Stimulated activated CD4-positive, alpha-beta T cell treated with anti-CD3 and anti-CD28 coated beads, Interleukin-1b, Interleukin-23, amount 100 ng/mL, for 24 hours (primary cell): ENCODE data around the gene USP10.
"Not testable (repeated sequence)": the region's sequence is repeated elsewhere in the genome, so short reads cannot be mapped to it uniquely, and the experiment has no call there.

Experiments used
- DNase-seq, 4 experiments: peaks; one replicate each; pipeline ENCODE4 v3.0.0-alpha.2; 2020; ENCODE audit warnings: low read depth in 4 of 4, low spot score in 1 of 4

The USP10 gene

GRCh38 chr16:84673561-84673960, 26.2 kb upstream of the USP10 start:
- no peak for DNase-seq

GRCh38 chr16:84675423-84675822, 24.4 kb upstream of the USP10 start:
- no peak for DNase-seq

GRCh38 chr16:84675884-84676283, 23.9 kb upstream of the USP10 start:
- no peak for DNase-seq

DNA sequence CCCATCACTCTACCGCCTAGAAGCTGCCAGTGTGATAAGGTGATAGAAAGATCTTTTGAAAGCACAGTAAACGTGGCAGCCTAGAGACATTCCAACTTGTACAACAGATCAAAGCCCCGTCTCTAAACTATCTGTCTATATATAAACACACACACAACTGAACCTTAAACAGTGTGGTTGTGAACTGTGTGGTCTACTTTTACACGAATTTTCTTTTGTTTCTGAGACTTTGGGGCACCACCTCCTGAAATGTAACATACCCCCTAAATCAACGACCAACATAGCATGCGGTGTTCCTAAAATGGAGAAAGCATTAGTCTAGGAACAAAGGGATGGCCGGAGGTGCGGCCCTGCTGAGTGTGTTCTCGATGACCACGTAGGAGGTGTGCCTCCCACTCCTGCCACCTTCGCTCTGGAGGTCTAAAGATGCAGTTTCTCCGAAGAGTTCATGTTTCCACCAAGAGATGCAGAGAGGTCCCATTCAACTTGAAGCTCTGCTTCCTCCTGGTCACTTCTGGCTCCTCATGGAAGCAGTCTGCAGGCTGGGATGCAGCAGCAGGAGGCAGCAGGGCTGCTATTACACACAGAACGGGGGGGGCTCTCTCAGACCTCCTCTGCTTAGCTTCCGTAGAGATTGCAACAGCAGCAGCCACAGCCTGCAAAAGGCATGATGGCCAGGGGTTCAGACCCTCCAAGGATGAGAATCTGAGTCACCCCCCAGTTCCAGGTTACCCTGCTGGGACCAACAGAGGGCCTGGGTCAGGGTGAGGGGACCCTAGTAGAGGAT, 22.6 kb upstream of the USP10 start:
- no peak for DNase-seq

- no peak for DNase-seq
Measured at GRCh38 chr16:84677849-84678248, 22.0 kb upstream of the USP10 start.

DNA sequence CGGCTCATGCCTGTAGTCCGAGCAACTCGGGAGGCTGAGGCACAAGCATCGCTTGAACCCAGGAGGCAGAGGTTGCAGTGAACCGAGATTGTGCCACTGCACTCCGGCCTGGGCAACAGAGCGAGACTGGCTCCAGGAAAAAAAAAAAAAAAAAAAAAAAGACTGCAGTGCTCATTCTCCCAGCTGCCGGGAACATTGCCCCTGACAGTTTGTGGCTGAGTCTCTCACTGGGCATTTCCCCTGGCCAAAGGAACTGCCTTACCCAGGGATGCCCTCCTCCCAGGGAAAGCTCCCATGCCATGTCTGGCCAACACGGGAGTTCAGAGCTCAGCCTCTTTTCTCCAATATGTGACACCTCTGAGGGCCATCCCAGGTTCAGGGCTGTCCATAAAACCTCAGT, 21.3 kb upstream of the USP10 start:
- no peak for DNase-seq

GRCh38 chr16:84680165-84680842, 19.5 kb upstream of the USP10 start:
- DNase-seq, result no peak

DNA sequence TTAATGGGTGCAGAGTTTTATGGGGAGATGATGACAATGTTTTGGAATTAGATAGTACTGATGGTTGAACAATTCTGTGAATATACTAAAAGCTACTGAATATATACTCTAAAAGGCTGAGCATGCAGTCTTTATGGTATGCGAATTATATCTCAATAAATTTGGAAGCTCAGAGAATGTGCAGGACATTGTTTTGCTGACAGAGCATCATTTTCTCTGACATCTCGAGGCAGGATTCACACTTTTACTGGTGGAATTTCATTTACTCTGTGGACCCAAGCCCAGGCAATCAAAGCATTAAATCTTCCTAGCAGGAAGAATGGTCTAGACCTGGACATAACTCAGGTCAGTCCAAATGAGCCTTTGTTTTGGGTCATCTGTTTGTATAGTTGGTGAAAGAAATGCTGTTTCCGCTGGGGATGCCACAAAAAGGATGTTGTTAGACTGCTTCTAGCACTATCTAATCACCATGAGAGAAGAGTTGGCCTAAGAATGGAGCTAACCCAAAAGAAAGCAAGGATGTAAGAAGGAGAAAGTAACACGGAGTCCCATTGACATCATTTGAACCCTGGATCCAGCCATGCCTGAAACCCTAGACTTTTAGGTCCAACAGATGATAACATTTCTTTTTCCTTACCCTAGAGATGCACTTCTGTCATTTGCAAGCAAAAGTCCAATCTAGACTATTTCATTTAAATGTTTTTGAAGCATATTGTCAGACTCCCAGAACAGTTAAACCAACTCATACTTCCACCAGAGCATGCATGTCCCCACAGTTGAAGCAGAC, 18.8 kb upstream of the USP10 start:
- DNase-seq, result no peak

GRCh38 chr16:84683691-84684591, 15.9 kb upstream of the USP10 start:
- no peak for DNase-seq

DNA sequence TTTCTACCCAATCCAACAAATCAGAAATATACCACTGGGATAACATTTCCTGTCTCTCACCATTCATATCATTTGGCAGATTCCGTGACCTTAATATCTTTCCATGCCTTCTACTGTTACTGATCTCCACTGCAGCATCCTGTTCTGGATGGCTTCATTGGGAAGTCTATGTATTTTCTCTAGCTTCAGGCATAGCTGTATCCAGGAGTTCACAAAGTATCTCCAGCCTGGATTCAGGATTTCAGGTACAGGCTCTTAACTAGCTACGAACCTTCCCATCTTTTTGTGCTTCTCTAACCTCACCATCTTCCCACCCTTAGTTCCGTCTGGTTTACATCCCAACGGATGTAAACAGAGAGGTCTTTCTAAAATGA, 15.2 kb upstream of the USP10 start:
- no peak for DNase-seq

DNA sequence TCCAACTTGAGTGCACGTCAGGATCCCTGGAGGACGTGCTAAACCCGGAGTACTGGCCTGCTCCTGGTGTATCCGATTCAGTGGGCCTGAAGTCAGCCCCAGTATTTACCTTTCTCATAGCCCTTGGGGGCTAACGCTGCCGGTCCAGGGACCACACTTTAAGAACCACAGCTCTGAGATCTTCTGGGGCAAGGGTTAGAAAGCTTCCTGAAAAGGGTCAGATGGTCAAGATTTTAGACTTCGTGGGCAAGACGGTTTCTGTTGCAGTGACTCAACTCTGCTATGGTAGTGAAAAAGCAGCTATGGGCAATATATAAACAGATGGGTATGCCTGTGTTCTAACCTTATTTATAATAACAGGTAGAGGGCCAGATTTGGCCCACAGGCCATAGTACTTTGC, 14.6 kb upstream of the USP10 start:
- no peak for DNase-seq

DNA sequence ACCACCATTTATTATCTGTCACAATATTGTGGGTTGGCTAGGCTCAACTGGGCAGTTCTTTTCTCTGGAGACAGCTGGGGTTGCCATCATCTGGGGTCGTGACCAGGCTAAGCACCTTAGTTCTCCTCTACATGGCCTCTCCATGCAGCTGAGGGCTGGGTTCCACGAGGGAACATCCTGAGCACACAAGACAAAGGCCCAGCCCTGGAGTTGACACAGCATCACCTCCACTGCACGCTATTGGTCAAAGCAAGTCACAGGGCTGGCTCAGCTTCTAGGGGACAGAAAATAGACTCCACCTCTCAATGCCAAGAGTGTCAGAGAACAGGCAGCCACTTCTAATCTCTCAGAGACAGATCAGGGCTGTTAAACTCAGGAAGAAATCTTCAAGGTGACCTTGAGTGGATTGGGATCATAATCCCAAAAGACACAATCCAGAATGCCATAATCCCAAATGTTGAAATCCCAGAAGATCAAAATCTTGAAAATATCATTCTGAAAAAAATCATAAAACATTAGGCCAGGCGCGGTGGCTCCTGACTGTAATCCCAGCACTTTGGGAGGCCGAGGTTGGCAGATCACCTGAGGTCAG, 13.0 kb upstream of the USP10 start:
- no peak for DNase-seq

GRCh38 chr16:84687715-84688114, 12.1 kb upstream of the USP10 start:
- DNase-seq, result no peak

DNA sequence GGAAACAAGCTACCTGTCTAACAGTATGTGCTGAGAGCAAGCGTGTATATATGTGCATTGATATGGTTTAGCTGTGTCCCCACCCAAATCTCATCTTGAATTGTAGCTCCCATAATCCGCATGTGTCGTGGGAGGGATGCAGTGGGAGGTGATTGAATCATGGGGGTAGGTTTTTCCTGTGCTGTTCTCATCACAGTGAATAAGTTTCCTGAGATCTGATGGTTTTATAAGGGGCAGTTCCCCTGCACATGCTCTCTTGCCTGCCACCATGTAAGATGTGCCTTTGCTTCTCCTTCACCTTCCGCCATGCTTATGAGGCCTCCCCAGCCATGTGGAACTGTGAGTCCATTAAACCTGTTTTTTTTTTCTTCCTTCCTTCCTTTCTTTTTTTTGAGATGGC, 11.6 kb upstream of the USP10 start:
- not testable (repeated sequence) for DNase-seq

GRCh38 chr16:84689111-84689510, 10.7 kb upstream of the USP10 start:
- DNase-seq, result no peak

DNA sequence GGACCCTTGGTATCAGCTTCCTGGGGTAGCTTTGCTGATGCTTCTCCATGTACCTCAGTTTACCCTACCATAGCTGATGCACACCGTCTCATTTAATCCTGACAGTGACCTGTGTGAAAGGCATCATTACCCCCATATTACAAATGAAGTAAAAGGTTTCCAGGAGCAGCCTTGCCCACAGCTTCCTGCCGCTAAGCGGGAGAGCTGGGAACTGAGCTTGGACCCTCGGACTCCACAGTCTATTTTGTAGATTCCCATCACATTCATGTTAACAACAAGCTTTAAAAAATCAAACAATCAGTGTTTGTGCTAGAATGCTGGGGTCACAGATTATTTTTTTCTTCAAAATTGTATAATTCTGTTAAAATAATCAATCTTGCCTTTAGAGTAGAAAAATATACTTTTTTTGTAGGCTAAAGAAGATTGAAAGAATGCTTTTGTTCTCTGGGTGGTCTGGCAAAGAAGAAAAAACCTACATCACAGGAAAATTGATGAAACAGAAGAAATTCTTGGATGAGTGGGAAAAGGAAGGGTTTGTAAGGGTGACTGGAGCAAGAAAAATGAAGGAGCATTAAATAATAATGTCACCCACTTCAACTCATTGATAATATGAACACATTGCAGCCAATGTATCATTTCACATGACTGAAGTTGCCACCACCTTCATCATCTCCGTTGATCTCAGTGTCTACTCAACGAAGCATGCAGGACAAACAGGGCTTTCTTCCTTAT, 9.5 kb upstream of the USP10 start:
- DNase-seq, result no peak

DNA sequence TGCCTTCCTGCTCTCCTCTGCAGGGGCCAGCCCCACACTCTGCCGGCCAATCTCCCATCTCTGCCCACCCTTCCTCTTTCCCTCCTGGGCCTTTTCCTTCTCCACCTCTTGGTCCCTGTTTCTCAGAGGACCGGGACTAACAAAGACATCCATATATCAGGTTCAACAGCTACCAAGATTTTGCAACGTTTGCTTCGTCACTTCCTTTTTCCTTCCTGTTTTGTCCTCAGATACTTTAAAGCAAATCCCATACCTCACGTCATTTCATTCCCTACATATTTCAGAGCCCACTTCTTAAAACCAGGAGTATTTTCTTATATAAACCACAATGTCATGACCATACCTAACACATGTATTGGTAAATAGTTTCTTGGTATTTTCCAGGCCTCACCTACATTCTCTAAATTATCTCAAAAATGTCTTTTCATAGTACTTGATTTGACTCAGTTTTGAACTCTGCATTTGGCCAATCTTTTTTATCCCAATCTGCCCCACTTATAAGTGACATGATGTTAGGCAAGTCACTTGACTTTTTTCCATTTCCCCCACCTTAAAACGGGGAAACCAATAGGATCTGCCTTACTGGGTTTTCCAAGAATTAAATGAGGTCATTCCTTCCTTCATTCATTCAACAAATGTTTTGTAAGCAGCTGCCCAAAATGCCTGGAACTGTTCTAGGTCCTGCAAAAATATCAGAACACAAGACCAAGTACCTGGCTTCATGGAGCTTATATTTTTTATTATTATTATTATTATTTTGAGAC, 7.2 kb upstream of the USP10 start:
- DNase-seq, result no peak

DNA sequence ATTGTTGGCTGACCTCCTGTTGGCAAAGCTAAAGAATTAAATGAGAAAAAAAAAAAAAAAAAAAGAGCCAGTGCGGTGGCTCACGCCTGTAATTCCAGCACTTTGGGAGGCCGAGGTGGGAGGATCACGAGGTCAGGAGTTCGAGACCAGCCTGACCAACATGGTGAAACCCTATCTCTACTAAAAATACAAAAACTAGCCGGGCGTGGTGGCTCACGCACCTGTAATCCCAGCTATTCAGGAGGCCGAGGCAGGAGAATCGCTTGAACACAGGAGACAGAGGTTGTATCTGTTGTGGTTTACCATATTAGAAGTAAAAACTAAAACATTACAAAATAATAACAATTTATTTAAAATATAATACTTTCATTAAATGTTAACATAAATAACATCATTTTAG, 5.9 kb upstream of the USP10 start:
- DNase-seq, result not testable (repeated sequence)

GRCh38 chr16:84694980-84695379, 4.8 kb upstream of the USP10 start:
- DNase-seq, result no peak
